GM23338 (cell line): ENCODE measurements around the gene DPF3.

ENCODE experiments used
- CTCF ChIP-seq, 2 experiments: fragments of 200-600 bp in 1 of 2; sonication (generic) in 1 of 2; conservative IDR thresholded peaks; 2 replicates each; pipeline versions ENCODE4 v1.5.1 to v1.6.1; 2016 to 2017; ENCODE audit warnings: antibody characterized with exemption in 2 of 2, low read depth in 2 of 2, mild to moderate bottlenecking in 2 of 2, moderate library complexity in 1 of 2
- EZH2 ChIP-seq: fragments of 200-600 bp; sonication (generic); IDR thresholded peaks from one replicate; pipeline ENCODE4 v1.8.0; 2017; ENCODE audit warnings: antibody characterized with exemption, mild to moderate bottlenecking, low read depth; ENCODE audit not compliant: unreplicated experiment
- EZH2phosphoT487 ChIP-seq: fragments of 200-600 bp; sonication (generic); IDR thresholded peaks from one replicate; pipeline ENCODE4 v1.8.1; 2018; ENCODE audit warnings: antibody characterized with exemption; ENCODE audit not compliant: unreplicated experiment

GRCh38 chr14:72942934-72943333, 49.0 kb upstream of the DPF3 start:
- TF ChIP-seq EZH2phosphoT487 (no peak), CTCF (conservative IDR thresholded peaks at IDR 0.05; ENCODE audit: low read depth in 2 of 2) (peak; percentile 18 to 60; a peak in 2 of 4 replicates), EZH2 (no peak)
